WTC11 (cell line): ENCODE measurements around the gene ATP6V1C2.

ENCODE experiments used
- PRDM15 ChIP-seq: sonication (generic); formaldehyde crosslinking; IDR thresholded peaks from 2 replicates; pipeline ENCODE4 v1.8.0; 2022; ENCODE audit warnings: missing genetic modification reagents
- TF ChIP-seq, protein P1 (sequence below): fragments of 200-600 bp; IDR thresholded peaks from 2 replicates; pipeline ENCODE4 v1.8.0; 2022; ENCODE audit warnings: antibody characterized with exemption

DNA sequence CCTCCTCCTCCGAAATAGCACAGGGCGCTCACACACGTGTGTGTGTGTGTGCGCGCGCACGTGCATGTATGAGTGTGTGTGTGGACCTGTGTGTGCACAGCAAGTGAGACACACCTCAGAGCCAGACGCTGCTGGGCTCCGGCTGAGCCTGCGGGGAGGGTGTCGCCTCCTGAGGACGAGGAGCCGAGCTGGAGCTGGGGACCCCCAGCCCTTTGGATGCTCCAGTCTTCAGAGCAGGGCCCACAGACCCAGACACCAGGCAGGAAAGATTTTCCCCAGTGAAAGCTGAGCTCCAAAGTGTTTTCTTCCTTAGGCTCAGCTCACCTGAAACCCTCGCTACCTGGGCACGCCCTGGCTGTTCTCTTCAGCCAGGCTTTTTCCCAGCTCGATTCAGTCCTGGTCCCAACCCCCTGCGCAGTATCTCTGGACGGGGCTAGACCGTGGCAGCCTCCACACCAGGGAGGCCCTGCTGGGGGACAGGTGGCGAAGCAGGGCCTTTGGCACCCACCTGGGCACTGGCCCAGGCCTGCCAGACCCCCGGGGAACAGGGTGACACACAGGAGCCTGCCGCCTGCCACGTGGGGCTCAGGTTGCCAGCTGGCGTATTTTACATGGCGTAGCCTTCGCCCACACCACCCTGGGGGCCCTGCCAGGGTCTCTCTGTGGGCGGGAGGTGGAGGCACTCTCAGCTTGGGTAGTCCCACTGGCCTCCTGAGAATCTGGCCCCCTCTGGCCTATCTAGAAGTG, 55.0 kb downstream of the ATP6V1C2 start:
- TF ChIP-seq, protein P1, sequence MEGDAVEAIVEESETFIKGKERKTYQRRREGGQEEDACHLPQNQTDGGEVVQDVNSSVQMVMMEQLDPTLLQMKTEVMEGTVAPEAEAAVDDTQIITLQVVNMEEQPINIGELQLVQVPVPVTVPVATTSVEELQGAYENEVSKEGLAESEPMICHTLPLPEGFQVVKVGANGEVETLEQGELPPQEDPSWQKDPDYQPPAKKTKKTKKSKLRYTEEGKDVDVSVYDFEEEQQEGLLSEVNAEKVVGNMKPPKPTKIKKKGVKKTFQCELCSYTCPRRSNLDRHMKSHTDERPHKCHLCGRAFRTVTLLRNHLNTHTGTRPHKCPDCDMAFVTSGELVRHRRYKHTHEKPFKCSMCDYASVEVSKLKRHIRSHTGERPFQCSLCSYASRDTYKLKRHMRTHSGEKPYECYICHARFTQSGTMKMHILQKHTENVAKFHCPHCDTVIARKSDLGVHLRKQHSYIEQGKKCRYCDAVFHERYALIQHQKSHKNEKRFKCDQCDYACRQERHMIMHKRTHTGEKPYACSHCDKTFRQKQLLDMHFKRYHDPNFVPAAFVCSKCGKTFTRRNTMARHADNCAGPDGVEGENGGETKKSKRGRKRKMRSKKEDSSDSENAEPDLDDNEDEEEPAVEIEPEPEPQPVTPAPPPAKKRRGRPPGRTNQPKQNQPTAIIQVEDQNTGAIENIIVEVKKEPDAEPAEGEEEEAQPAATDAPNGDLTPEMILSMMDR = no peak
- no peak for TF ChIP-seq PRDM15 (CRISPR knock-in tag)
